HG02852 (cell line): ENCODE results near the gene CREG1.
"Not testable (repeated sequence)": the region's sequence is repeated elsewhere in the genome, so short reads cannot be mapped to it uniquely, and the experiment has no call there.

Experiments
- ATAC-seq: cut with Tn5 transposase; IDR thresholded peaks from one replicate; pipeline ENCODE4 v1.9.1; 2021; ENCODE audit warnings: mild to moderate bottlenecking, moderate library complexity; ENCODE audit not compliant: unreplicated experiment

Gene CREG1

GRCh38 chr1:167564612-167565270, 11.2 kb upstream of the CREG1 start:
- ATAC-seq = no peak

GRCh38 chr1:167563579-167564246, 10.2 kb upstream of the CREG1 start:
- ATAC-seq = no peak

GRCh38 chr1:167562702-167563101, 9.1 kb upstream of the CREG1 start:
- ATAC-seq = no peak

- ATAC-seq = no peak
These were observed 8.2 kb upstream of the CREG1 start for GRCh38 chr1:167561753-167562152.

GRCh38 chr1:167555971-167556714, 2.6 kb upstream of the CREG1 start:
- ATAC-seq = no peak

GRCh38 chr1:167555072-167555471, 1.5 kb upstream of the CREG1 start:
- not testable (repeated sequence) for ATAC-seq

GRCh38 chr1:167554028-167554779, 642 bp upstream of the CREG1 start:
- ATAC-seq = peak; percentile 10

GRCh38 chr1:167551362-167551761, 2.2 kb downstream of the CREG1 start:
- no peak for ATAC-seq

GRCh38 chr1:167548059-167548932, 5.3 kb downstream of the CREG1 start:
- no peak for ATAC-seq

- no peak for ATAC-seq
These were observed 6.6 kb downstream of the CREG1 start for GRCh38 chr1:167546935-167547334.

- no peak for ATAC-seq
These were observed 8.2 kb downstream of the CREG1 start for GRCh38 chr1:167545349-167545748.

- no peak for ATAC-seq
These were observed 9.0 kb downstream of the CREG1 start for GRCh38 chr1:167544447-167545093.

- ATAC-seq = no peak
These were observed 10.2 kb downstream of the CREG1 start for GRCh38 chr1:167543199-167543990.

- no peak for ATAC-seq
These were observed 11.2 kb downstream of the CREG1 start for GRCh38 chr1:167542109-167543032.

GRCh38 chr1:167541610-167542009, 12.0 kb downstream of the CREG1 start:
- no peak for ATAC-seq

GRCh38 chr1:167541003-167541402, 12.6 kb downstream of the CREG1 start:
- no peak for ATAC-seq

- no peak for ATAC-seq
These were observed 14.9 kb downstream of the CREG1 start for GRCh38 chr1:167538657-167539056.

- ATAC-seq = peak; percentile 60
These were observed 19.7 kb downstream of the CREG1 start for GRCh38 chr1:167533851-167534300.
